Upper lobe of right lung (tissue), 1 donor: Measurements from ENCODE around the gene PAX6. TPM values are rescaled to one million over a fixed set of nuclear protein-coding genes. Genes with fewer than 3 reads are reported as not detected.

Experiments used
- ATAC-seq: fragments of 200-7000 bp; cut with Tn5 transposase; one replicate; pipeline ENCODE4 v1.9.1; 2020; ENCODE audit warnings: mild to moderate bottlenecking, moderate library complexity
- DNase-seq: peaks from one replicate; pipeline ENCODE4 v3.0.0-alpha.2; 2020
- H3K27ac ChIP-seq: fragments of 200-600 bp; one replicate; pipeline ENCODE4 v1.8.0; 2022
- H3K27me3 ChIP-seq: fragments of 200-600 bp; one replicate; pipeline ENCODE4 v1.8.0; 2022; ENCODE audit warnings: mild to moderate bottlenecking
- H3K36me3 ChIP-seq: fragments of 200-600 bp; one replicate; pipeline ENCODE4 v1.8.0; 2022
- H3K4me1 ChIP-seq: fragments of 200-600 bp; one replicate; pipeline ENCODE4 v1.8.0; 2022
- H3K4me3 ChIP-seq: fragments of 200-600 bp; one replicate; pipeline ENCODE4 v1.8.0; 2022; ENCODE audit warnings: mild to moderate bottlenecking
- H3K9me3 ChIP-seq: fragments of 200-600 bp; one replicate; pipeline ENCODE4 v1.8.0; 2022
- intact Hi-C: fragments of 100-400 bp; cut with DNase I; formaldehyde crosslinking; loops from one replicate; pipeline ENCODE4 v1.11.0; 2022
- total RNA-seq: library from RNA; stranded (reverse); fragmentation: NEBNext Ultra II Directional; extraction: Animal tissue kit (Norgen Biotek cat#: 25700); gene quantifications from one replicate; pipeline ENCODE4 v1.2.1, GENCODE V29; 2021
- TF ChIP-seq, protein P1 (sequence below): fragments of 200-600 bp; IDR thresholded peaks from one replicate; pipeline ENCODE4 v1.8.0; 2022; ENCODE audit warnings: antibody characterized with exemption
- donor health status: DM: no; HTN: yes; CAD: no; lungs with severe emphysema.

PAX6 gene
- total RNA-seq, 1 donor from 2014 or later = not detected

DNA sequence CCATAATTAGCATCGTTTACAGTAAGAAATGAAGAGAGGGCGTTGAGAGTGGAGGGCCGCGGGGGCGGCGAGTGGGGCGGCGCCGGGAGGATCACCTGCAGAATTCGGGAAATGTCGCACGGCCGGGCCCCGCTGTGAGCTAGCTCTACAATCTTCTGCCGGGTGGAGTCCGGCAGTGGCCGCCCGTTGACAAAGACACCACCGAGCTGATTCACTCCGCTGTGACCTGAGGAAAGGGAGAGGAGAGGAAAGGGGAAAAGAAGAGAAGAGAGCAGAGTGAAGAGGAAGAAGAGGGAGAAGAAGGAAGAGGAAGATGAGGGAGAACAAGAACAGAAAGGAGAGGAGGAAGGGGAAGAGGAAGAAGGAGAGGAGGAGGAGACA is 8.5 kb downstream of the PAX6 start:
- intact Hi-C loops = no loop called here
- no peak for DNase-seq
- TF ChIP-seq, protein P1, sequence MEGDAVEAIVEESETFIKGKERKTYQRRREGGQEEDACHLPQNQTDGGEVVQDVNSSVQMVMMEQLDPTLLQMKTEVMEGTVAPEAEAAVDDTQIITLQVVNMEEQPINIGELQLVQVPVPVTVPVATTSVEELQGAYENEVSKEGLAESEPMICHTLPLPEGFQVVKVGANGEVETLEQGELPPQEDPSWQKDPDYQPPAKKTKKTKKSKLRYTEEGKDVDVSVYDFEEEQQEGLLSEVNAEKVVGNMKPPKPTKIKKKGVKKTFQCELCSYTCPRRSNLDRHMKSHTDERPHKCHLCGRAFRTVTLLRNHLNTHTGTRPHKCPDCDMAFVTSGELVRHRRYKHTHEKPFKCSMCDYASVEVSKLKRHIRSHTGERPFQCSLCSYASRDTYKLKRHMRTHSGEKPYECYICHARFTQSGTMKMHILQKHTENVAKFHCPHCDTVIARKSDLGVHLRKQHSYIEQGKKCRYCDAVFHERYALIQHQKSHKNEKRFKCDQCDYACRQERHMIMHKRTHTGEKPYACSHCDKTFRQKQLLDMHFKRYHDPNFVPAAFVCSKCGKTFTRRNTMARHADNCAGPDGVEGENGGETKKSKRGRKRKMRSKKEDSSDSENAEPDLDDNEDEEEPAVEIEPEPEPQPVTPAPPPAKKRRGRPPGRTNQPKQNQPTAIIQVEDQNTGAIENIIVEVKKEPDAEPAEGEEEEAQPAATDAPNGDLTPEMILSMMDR = no peak

DNA sequence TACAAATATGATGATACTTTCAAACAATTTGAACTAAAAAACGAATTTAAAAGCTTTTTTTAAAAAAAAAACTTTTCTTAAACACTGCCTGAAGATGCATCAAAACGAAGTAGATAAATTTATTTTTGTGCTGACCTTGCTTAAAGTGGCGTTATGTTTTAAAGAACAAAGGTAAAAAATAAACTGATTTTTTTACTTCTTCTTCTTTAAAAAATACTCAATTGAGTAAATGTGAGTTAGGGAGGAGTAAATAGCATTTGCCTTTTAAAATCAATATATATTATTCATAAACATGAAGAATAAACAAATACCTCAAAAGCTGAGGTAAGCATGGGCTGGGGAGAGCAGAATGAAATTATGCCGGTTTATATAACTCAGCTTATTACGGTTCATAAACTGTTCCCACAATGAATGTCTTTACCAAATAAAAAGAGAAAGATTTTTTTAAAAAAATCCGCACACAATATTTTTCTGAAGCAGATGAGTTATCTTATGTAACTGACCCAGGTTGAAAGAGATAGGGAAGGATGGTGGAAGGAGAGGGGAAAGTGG is 9.0 kb downstream of the PAX6 start:
- H3K9me3 ChIP-seq = no peaks in the 10 kb centered on the region
- H3K4me3 ChIP-seq = no peak overlapping the region
- H3K4me1 ChIP-seq = peaks cover 14% of the 10 kb centered on the region
- intact Hi-C loops = no loop called here
- TF ChIP-seq, protein P1 = no peak
- no peaks in the 10 kb centered on the region for H3K36me3 ChIP-seq
- DNase-seq (no peak), ATAC-seq (no peak)
- peaks cover 100% of the 10 kb centered on the region for H3K27me3 ChIP-seq
- H3K27ac ChIP-seq = no peak overlapping the region

More for the DNA sequence above, 8.5 kb downstream of the PAX6 start:
- peaks cover 14% of the 10 kb centered on the region for H3K4me1 ChIP-seq
- H3K27me3 ChIP-seq = peaks cover 100% of the 10 kb centered on the region
- H3K36me3 ChIP-seq = no peaks in the 10 kb centered on the region
- H3K4me3 ChIP-seq = no peak overlapping the region
- no peak overlapping the region for H3K27ac ChIP-seq
- ATAC-seq = no peak
- no peaks in the 10 kb centered on the region for H3K9me3 ChIP-seq

DNA sequence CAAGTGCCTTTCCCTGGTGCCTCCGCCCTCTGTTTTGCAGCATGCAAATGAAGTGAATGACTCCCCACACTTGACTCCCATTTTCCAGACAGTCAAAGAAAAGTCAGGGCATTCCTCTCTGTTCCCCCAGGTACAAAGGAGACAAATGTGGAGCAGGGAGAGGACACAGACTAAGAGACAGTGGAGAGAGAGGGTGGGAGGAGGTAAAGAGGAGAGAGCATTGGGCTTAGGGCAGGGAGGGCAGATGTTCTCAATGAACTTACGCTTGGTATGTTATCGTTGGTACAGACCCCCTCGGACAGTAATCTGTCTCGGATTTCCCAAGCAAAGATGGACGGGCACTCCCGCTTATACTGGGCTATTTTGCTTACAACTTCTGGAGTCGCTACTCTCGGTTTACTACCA is 9.8 kb downstream of the PAX6 start:
- H3K27ac ChIP-seq = no peak overlapping the region
- ATAC-seq = no peak
- TF ChIP-seq, protein P1 = no peak
- H3K4me1 ChIP-seq = peaks cover 14% of the 10 kb centered on the region
- H3K4me3 ChIP-seq = no peak overlapping the region
- intact Hi-C loops = no loop called here
- H3K36me3 ChIP-seq = no peaks in the 10 kb centered on the region
- H3K9me3 ChIP-seq = no peaks in the 10 kb centered on the region
- peaks cover 100% of the 10 kb centered on the region for H3K27me3 ChIP-seq
- DNase-seq = no peak

DNA sequence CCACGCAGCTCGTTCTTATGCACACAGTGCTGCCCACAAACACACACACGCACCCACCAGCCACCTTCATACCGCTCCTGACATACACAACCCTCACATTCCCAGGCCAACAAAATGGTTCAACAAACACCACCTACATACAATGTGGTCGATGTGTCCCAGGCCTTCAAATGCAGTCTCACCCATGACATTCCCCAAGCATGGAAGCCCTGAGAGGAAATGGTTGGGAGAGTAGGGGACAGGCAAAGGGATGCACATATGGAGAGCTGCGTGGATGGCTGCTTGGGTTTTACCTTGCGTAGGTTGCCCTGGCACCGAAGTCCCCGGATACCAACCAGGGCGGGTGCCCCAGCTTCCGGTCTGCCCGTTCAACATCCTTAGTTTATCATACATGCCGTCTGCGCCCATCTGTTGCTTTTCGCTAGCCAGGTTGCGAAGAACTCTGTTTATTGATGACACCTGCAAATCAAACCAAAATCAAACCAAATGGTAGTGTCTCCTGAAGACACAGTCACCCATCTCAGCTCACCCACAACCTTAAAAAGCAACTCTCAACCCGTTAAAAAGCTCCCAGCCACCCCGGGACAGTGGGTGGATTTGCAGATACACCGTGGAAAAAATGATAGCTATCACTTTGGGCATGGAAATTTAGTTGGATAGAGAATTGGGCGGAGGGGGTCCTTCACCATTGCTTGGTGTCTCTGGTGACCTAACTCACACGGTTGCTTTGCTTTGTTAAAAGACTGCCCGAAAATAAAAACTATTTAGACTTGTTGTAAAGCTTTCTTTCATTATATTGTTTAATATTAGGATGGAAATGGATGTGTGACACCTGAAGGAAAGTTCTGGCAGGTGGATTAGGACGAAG is 10.5 kb downstream of the PAX6 start:
- H3K4me3 ChIP-seq = no peak overlapping the region
- H3K27me3 ChIP-seq = peaks cover 100% of the 10 kb centered on the region
- no peak for DNase-seq
- TF ChIP-seq, protein P1 = no peak
- H3K4me1 ChIP-seq = peaks cover 14% of the 10 kb centered on the region
- no peaks in the 10 kb centered on the region for H3K36me3 ChIP-seq
- ATAC-seq = no peak
- no peak overlapping the region for H3K27ac ChIP-seq
- no peaks in the 10 kb centered on the region for H3K9me3 ChIP-seq
- intact Hi-C loops = no loop called here

DNA sequence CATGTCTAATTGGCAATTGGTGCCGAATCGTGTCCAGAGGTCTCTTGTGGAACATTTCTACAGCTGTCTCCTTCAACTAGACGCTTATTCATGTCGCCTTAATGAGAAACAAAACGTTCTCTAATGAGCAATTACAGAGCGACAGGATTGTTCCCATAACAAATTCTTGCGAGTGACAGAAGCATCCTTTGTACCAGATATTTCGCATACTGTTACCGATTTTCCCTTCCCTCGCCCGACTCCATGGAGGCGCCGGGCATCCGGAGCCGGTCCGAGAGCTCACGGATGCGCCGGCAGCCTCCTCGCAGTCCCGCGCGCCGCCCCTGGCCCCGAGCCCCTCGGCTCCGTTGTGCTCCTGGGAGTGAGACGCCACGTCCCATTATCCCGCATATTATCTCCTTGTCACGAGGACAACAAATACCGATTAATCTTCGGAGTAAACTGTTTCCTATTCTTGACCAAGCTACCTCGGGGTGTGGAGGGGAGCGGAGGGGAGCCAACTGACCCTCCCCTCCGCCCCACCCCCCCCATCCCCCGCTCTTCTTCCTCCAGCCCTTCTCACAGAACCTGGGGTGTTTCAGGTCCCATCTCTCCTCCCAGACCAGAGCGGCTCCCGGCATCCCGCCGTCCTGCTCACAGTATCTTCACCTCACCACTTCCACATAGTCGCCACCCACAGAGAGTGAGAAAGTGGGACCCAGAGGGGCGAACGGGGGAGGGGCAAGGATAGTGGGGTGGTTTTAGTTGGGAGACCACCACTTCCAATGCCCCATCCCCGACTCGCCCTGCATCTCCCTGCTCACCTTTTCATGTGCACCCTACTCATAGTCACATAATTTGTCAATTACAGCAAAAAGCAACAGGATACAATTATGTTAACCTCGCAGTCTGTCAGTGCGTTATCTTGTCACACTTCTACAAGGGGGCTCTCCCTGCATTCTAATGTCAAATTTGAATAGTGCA is 11.4 kb downstream of the PAX6 start:
- ATAC-seq (no peak), DNase-seq (no peak)
- no peak overlapping the region for H3K27ac ChIP-seq
- H3K9me3 ChIP-seq = no peaks in the 10 kb centered on the region
- H3K4me3 ChIP-seq = no peak overlapping the region
- peaks cover 13% of the 10 kb centered on the region for H3K4me1 ChIP-seq
- H3K36me3 ChIP-seq = no peaks in the 10 kb centered on the region
- TF ChIP-seq, protein P1 = no peak
- peaks cover 99% of the 10 kb centered on the region for H3K27me3 ChIP-seq
- intact Hi-C loops = no loop called here
